Peyer's patch (tissue), 4 donors: ENCODE data around the gene EZH2. TPM values are rescaled to one million over a fixed set of nuclear protein-coding genes. Genes with fewer than 3 reads are reported as not detected.

ENCODE experiments used
- DNase-seq, 3 donors: peaks; one replicate each; pipeline ENCODE4 v3.0.0-alpha.2; 2017 to 2019
- H3K27ac ChIP-seq, 4 donors: fragments of 200-600 bp; sonication (generic); one replicate each; pipeline ENCODE4 v1.5.1; 2016 to 2019
- H3K27me3 ChIP-seq, 2 donors: fragments of 200-600 bp; sonication (generic); one replicate each; pipeline ENCODE4 v1.5.1; 2019
- H3K36me3 ChIP-seq, 3 donors: fragments of 200-600 bp; sonication (generic); one replicate each; pipeline ENCODE4 v1.5.1; 2016 to 2019
- H3K4me1 ChIP-seq, 4 donors: fragments of 200-600 bp; sonication (generic); one replicate each; pipeline ENCODE4 v1.5.1; 2016 to 2019
- H3K4me3 ChIP-seq, 4 donors: fragments of 200-600 bp; sonication (generic); 1 replicate in 3 of 4; 2 replicates in 1 of 4; pipeline ENCODE4 v1.5.1; 2016 to 2019; ENCODE audit warnings: mild to moderate bottlenecking in 1 of 4
- H3K9me3 ChIP-seq, 4 donors: fragments of 200-600 bp; sonication (generic); one replicate each; pipeline ENCODE4 v1.5.1; 2016 to 2019; ENCODE audit warnings: mild to moderate bottlenecking in 1 of 4
- CTCF ChIP-seq, 6 experiments: fragments of 450-650 bp in 4 of 6; fragments of 200-600 bp in 2 of 6; sonication (generic) in 1 of 6; IDR thresholded peaks; one replicate each; pipeline ENCODE4 v1.5.1; 2017 to 2019; ENCODE audit warnings: antibody characterized with exemption in 6 of 6, mild to moderate bottlenecking in 3 of 6, moderate library complexity in 1 of 6
- POLR2A ChIP-seq, 2 donors: fragments of 450-650 bp; IDR thresholded peaks; one replicate each; pipeline ENCODE4 v1.5.1; 2017; ENCODE audit warnings: antibody characterized with exemption in 2 of 2, mild to moderate bottlenecking in 2 of 2, moderate library complexity in 2 of 2
- total RNA-seq, 4 donors: library from RNA; depleted of rRNA; stranded (reverse); fragments of >200 nt; gene quantifications; one replicate each; pipeline ENCODE4 v1.1.0, GENCODE V29; 2016

EZH2 gene
- total RNA-seq, 4 donors from 2014 or later: 7.4 to 30.5 (median 8.2) TPM

- TF ChIP-seq CTCF (IDR thresholded peaks at IDR 0.05) (no peak), POLR2A (IDR thresholded peaks at IDR 0.05) (no peak)
- no peak for DNase-seq
- Histone ChIP-seq H3K4me3 (no peak overlapping the region), H3K36me3 (no peaks in the 10 kb centered on the region), H3K27me3 (no peaks in the 10 kb centered on the region), H3K9me3 (no peaks in the 10 kb centered on the region), H3K4me1 (peaks cover 0 to 12% (median 6%) of the 10 kb centered on the region in 4 donors), H3K27ac (no peak overlapping the region)
These were observed 27.5 kb upstream of the EZH2 start for GRCh38 chr7:148911626-148912025.

- Histone ChIP-seq H3K9me3 (no peaks in the 10 kb centered on the region), H3K4me3 (no peak overlapping the region), H3K27me3 (no peaks in the 10 kb centered on the region), H3K27ac (no peak overlapping the region), H3K4me1 (peaks cover 0 to 5% (median 1%) of the 10 kb centered on the region in 4 donors), H3K36me3 (no peaks in the 10 kb centered on the region)
- TF ChIP-seq POLR2A (IDR thresholded peaks at IDR 0.05): no peak
- TF ChIP-seq CTCF (IDR thresholded peaks at IDR 0.05): no peak
- no peak for DNase-seq
These were observed 25.5 kb upstream of the EZH2 start for GRCh38 chr7:148909568-148909967.

GRCh38 chr7:148906707-148907498 lies 22.8 kb upstream of the EZH2 start:
- TF ChIP-seq CTCF (IDR thresholded peaks at IDR 0.05) (no peak), POLR2A (IDR thresholded peaks at IDR 0.05) (no peak)
- Histone ChIP-seq H3K9me3 (no peaks in the 10 kb centered on the region), H3K4me3 (no peak overlapping the region), H3K36me3 (no peaks in the 10 kb centered on the region), H3K4me1 (no peaks in the 10 kb centered on the region), H3K27ac (no peak overlapping the region), H3K27me3 (no peaks in the 10 kb centered on the region)
- DNase-seq: no peak

GRCh38 chr7:148905093-148905666 lies 21.1 kb upstream of the EZH2 start:
- Histone ChIP-seq H3K27ac (no peak overlapping the region), H3K4me3 (no peak overlapping the region), H3K4me1 (no peaks in the 10 kb centered on the region), H3K9me3 (no peaks in the 10 kb centered on the region), H3K36me3 (no peaks in the 10 kb centered on the region), H3K27me3 (no peaks in the 10 kb centered on the region)
- TF ChIP-seq POLR2A (IDR thresholded peaks at IDR 0.05) (no peak), CTCF (IDR thresholded peaks at IDR 0.05) (no peak)
- no peak for DNase-seq

GRCh38 chr7:148903504-148903903 lies 19.4 kb upstream of the EZH2 start:
- Histone ChIP-seq H3K27ac (no peak overlapping the region), H3K36me3 (no peaks in the 10 kb centered on the region), H3K4me3 (no peak overlapping the region), H3K9me3 (no peaks in the 10 kb centered on the region), H3K27me3 (no peaks in the 10 kb centered on the region), H3K4me1 (no peaks in the 10 kb centered on the region)
- TF ChIP-seq CTCF (IDR thresholded peaks at IDR 0.05): no peak
- no peak for TF ChIP-seq POLR2A (IDR thresholded peaks at IDR 0.05)
- DNase-seq: no peak
